HG03442 (cell line): ENCODE data around the gene NOA1.

Experiments used
- ATAC-seq: cut with Tn5 transposase; IDR thresholded peaks from one replicate; pipeline ENCODE4 v1.9.1; 2021; ENCODE audit warnings: mild to moderate bottlenecking, moderate library complexity; ENCODE audit not compliant: unreplicated experiment

NOA1 gene

DNA sequence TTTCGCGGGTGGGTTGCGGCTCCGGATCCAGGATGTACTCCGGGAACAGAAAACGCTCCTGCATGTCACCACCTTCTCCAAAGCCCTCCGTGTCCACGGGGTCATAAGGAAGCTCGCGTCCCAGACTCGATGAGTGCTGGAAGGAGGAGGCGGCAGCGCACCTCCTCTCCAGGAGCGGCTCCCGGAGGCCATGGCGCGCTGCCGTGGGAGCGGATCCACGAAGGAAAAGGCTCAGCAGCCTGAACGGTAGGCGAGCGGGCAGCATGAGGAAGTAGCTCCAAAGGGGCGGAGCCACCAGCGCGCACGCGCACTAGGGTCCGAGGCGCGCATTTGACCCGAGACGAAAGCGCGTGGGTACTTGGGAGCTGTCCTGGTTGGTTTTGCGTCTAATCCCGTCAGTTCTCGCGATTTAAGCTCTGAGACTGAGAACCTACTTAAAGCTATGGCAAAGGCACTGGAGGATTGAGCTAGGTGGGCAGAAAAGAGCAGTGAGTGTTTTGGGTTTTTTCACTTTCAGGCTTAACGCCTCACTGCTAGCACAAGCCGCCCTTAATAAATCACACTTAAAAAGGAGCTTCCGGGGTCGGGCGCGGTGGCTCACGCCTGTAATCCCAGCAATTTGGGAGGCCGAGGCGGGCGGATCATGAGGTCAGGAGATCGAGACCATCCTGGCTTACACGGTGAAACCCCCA lies at the start of gene NOA1:
TSS of gene NOA1 (minus strand) at position 286 of the 692 bp plus-strand sequence. CDS start at position 265, 21 bp downstream.
- ATAC-seq: peak; percentile 74

DNA sequence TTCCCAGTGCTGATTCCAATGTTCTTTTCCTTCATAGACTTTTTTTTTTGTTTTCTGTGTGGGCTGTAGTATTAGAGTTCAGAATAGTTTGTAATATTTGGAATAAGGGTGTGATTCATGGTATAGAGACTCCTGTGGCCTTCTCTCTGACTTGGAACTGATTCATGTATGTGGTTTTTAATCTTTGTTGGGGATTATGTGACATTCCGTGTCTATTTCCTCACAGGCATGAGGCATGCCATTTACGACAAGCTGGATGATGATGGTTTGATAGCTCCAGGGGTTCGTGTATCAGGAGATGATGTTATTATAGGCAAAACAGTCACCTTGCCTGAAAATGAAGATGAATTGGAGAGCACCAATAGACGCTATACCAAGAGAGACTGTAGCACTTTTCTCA lies 45.7 kb upstream of the NOA1 start:
- ATAC-seq: no peak

DNA sequence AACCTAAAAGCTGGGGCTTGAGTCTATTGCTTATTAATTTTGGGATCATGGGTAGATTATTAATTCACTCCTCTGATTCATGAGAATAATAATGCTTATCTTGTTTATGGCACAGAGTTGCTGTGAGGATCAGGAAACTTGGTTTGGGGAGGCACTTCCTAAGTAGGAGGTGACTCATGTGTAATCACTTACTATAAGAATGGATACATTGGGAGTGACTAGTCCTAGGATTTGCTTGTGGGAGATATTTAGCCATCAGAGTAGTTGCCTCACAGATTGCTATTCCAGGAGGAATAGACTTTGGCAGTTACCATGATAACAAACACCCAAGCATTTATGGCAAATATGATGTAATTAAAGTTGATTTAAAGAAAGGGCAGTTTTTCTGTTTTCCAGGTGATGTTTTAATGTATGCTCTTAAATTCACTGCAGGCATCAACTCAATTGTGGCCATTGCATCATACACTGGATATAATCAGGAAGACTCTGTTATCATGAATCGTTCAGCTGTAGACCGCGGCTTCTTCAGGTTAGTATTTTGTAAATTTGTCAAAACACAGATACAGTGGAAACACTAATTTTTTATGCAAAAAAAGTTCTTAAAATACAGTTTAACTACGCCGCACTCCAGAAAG lies 43.2 kb upstream of the NOA1 start:
- no peak for ATAC-seq

DNA sequence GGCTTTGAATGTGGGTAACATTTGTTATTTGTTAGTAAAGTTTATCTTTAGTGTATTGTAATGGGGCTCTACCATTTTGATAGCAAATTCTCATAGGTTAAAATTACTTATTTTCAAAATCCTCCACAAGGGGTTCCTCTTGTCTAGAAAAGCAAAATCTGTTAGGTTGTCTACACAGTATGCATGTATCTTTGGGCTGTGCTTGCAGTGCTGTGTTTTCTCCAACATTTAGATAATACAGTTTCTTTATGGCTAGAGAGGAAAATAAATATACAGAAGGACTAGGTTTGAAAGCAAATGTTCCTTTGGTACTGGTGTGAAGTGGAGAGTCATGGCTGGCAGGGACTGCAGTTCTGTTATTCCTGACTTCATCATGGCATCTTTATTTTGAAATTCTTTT lies 41.6 kb upstream of the NOA1 start:
- ATAC-seq: no peak

DNA sequence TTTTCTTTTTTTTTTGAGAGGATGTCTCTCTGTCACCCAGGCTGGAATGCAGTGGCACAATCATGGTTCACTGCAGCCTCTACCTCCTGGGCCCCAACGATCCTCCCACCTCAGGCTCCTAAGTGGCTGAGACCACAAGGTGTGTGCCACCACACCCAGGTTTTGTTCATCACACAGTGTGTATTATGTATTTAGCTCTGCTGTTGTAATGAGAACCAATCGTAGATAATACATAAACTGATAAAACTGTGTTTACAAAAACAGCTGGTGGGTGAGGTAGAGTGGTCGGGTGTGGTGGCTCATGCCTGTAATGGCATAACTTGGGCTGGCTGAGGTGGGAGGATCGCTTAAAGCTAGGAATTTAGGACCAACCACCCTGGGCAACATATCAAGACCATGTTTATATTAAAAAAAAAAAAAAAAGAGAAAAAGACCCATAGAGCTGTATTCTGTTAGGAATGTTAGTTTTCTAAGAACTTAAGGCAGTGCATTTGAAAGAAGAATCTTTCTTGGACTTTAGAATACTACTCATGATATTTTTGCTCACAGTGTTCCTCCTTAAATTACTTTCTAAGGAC lies 36.2 kb upstream of the NOA1 start:
- no peak for ATAC-seq

DNA sequence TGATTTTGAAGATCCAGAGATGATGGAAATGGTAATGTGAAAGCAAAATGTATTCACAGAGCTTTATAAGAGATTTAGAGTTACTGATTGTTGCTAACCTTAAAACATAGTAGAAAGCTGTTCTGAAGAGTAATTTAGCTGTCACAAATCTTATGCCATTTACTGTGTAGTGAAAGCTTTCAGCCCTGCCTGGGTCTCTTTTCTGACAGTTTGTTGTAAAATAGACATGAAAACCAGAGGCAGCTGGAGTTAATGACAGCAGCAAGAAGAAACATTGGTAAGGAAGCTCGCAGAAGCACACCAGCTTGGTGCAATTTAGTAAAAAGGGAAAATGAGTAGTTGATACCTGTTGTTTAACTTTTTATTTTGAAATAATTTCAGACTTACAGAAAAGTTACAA lies 22.3 kb upstream of the NOA1 start:
- ATAC-seq: no peak

DNA sequence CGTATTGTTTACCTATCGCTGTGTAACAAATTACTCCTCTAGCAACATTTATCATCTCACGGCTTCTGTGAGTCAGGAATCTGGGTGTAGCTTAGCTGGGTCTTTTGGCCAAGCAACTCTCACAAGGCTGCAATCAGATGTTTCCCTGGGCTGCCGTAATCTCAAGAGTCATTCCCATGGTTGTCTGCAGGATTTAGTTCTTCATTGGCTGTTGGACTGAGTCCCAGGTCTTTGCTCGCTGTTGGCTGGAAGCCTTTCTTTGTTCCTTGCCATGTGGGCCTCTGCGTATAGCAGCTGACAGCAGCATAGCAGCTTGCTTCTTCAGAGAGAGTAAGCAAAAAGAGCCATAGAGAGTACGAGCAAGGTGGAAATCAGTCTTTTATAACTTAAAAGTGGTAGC lies 18.1 kb upstream of the NOA1 start:
- no peak for ATAC-seq

DNA sequence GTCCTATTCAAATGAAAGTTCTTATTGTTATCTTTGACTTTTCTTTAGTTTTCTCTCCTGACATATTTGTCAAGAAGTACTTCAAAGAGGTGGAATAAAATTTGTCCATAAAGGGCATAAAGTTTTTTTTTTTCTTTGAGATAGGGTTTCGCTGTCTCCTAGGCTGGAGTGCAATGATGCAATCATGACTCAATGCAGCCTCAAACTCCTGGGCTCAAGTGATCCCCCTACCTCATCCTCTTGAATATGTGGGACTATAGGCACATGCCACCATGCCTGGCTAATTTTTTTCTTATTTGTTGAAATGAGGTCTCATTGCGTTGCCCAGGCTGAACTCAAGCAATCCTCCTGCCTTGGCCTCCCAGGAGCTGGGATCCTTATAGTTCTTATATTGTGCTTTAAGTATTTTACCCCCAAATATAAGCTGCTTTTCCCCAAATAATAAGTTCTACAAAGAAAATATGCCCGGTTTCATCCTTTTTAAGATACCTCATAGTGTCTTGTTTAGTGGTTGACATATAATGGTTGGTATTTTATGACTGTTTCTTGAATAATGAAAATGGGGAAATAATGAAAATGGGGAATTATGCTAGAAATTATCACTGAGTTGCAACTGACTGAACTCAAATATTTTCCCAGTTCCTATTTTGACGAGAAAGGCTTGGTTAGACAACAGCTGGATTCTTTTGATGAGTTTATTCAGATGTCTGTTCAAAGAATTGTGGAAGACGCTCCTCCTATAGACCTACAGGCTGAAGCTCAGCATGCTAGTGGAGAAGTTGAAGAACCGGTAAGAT lies 12.9 kb upstream of the NOA1 start:
- no peak for ATAC-seq

DNA sequence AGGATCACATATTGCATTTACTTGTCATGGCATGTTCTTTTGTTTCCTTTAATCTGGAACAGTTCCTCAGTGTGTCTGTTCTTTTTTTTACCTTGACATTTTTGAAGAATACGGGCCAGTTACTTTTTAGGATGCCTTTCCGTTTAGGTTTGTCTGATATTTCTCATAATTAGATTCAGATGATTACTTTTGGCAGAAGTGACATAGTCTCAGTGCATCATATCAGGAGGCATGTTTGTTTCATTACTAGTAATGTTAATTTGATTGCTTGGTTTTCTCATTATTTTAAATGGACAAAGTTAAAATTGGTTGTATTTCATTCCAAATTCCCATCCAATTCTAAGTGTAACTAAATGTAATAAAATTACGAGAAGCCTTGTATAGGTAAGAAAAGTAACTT lies 9.5 kb upstream of the NOA1 start:
- ATAC-seq: no peak

DNA sequence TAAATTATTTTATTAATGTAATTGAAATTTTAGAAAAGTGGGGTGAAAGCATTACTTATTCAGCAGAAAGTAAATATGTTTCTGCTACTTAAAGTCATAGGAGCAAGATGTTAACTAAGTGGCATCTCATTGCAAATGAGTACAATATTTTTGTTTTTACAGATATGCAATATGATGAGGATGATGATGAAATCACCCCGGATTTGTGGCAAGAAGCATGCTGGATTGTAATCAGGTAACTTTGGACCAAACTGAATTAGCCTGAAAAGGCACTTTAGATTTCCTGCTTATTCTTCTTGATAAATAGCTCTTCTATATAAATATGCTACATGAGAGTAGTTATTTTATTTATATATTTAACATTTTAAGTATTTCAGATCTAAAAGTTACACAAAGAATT lies 8.8 kb upstream of the NOA1 start:
- ATAC-seq: no peak

DNA sequence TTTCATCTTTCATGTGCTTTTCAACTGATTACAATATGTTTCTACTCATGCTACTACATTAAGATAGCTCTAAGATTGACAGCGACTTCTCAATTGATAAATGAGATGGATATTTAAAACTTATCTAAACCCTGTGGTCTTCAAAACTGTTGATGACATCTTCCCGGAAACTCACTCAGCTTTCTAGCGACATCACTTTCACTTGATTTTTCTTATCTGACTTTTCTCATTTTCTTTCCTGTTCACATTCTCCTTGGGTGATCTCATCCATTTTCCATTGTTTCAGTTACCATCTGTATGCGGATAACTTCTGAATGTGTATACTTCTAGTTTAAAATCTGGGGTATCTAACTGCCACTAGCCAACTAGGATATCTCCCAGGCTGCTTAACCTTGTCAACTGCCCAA lies 4.4 kb upstream of the NOA1 start:
- ATAC-seq: no peak

DNA sequence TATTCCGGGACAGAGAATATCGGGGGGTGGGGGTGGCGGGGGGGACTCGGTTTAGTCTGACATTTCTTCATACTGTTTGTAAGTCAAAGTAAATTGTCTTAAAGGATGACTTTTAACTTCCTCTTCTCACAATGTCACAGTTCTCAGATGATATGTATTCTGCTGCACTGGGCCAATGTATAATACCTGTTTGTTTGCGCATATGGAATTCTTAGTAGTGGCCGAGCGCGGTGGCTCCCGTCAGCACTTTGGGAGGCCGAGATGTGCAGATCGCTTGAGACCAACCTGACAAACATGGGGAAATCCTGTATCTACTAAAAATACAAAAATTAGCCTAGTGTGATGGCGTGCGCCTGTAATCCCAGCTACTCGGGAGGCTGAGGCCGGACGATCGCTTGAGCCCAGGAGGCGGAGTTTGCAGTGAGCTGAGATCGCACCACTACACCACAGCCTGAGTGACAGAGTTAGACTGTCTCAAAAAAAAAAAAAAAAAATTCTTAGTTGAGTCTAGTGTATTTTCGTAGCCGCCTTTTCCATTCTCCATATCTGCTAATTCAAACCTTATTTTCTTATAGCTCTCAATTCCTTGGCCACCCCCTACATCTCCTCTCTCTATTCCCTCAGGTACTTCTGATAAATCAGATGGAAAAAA lies 2.1 kb upstream of the NOA1 start:
- no peak for ATAC-seq

DNA sequence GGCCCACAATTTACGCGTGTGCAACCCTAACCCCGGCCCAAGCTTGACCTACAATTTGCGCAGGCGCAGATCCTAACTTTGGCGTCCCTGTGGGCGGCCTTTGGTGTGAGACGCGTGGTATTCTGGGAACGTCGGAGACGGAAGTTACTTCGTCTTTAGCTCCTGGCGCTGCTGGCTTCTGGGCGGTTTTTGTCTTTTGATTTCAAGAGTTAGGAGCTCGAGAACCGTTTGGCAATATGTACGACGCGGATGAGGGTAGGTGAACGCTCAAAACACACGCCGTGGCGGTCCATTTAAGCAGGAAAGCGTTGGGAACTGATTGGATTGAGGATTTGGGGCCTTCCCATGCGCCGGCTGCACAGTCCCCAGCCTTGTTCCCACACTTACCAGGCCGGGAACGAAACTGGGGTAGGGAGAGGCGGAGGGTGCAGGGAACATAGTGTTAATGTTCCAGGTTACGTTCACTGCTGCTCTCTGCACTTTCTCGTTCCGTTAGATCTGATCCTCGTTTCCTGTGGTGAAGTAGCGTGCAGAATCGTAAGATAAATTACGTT lies 1.4 kb upstream of the NOA1 start, which contains the start of gene POLR2B:
TSS of gene POLR2B (plus strand) at position 147 of the 554 bp plus-strand sequence. CDS start at position 237, 90 bp downstream.
- peak; percentile 47 for ATAC-seq

DNA sequence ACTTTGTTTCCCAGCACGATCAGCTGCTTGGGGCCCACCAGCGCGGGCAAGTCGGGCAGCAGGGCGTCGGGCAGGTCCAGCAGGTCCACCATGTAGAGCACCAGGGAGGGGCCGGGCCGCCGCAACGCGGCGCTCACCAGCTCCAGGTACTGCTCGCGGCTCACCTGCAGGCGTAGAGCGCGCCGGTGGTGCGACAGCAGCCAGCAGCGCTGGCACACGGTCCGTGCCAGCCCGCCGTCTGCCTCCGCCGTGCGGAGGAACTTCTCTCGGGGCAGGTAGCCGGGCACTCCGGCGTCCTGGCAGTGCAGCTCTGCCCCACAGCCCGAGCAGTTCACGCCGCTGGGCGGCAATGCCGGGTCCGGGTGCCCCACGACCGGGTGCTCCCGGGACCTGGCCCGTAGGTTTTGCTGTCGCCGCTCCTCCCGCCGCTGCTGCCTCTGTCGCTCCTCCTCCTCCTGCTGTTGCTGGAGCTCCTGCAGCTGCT lies 527 bp downstream of the NOA1 start:
- ATAC-seq: peak; percentile 24

DNA sequence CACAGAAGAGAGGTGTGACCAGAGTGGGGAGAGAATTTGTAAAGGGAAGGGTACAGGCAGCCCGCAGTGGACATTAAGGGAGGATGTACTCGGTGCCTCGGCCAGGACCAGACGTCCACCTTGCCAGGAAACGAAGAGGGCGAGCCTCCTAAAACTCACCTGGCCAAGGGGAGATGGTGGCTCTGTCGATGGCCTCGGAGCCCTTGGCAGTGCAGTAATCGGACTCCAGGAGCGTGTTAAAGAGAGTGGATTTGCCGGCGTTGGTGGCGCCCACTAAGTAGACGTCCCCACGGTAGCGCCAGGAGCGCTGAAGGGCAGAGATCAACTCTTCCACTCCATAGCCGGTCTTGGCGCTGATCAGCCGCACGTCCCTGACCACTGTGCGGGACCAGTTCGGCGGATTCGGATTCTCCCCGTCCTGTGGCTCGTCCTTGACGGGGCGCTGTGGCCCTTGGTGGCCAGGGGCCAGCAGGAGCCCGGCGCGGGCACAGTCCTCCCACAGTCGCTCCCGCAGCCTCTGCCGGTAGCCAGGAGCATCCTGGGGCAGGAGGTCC lies 1.0 kb downstream of the NOA1 start:
- peak; percentile 0 for ATAC-seq

DNA sequence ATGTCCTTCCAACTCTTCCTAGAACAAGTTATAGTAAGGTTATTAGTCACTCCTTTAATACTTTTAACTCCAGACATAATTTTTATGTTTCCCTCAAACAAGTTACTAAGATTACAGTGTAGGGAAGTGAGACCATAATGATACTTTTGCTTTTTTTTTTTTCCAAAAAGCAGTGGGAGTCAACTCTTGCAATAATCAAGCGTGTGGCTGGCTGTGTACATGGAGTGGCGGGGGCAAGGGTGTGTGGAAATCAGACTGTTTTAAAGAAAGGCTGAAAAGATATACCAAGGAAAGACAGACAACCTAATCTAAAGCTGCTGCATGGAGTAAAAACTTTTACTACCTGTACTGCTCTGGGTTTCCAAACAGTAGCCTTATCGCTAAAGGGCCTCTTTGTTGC lies 4.1 kb downstream of the NOA1 start:
- ATAC-seq: no peak

DNA sequence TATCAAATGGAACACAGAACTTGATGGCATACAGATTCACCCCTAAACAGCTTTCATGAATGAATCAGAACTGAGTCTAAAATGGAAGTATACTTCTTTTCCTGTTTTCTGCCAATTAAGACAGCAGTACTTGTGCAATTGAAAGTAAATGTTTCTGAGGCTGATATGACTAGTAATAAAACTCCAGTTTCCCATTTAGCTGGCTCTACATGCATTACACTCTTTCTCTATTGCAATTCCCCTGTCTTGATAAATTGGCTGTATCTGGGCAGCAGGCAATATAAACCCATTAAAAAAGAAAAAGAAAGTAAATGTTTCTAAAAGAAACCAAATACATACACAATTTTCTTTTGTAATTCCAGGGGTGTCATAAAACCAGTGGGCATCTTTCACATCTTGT lies 4.6 kb downstream of the NOA1 start:
- no peak for ATAC-seq

DNA sequence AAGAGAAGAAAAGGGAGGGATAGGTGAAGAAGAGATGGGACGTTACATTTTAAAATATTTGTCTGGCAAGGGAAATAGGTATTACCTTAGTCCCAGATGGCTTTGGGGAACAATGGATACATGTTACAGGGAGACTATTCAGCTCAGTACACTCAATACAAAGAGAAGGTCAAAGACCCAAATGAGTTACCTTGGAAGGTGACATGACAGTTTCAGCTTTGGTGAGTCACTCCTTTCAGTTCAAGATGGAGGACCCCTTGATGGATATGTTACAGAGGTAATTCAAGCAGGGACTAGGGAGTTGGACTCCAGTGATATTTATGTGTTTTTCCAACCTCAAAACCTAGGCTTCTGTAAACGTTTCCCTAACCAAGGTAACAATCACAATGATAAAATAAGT lies 5.0 kb downstream of the NOA1 start:
- no peak for ATAC-seq

DNA sequence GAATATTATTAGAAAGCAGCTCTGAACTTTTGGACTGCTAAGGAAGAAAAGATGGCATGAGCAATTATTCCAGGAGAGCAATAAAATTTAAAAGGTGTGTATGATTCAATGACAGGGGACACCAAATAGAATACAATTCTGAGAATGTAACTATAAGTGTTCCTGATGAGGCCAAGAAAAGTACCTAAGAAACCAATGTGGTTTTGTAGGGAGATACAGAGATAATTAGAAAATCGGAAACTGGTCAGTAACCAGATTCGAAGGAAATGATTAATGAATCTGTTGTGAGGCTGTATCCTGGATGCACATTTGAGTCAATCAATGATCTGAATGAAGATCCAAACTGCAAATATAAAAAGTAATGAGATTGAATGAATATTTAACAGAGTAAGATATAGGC lies 6.0 kb downstream of the NOA1 start:
- ATAC-seq: no peak

DNA sequence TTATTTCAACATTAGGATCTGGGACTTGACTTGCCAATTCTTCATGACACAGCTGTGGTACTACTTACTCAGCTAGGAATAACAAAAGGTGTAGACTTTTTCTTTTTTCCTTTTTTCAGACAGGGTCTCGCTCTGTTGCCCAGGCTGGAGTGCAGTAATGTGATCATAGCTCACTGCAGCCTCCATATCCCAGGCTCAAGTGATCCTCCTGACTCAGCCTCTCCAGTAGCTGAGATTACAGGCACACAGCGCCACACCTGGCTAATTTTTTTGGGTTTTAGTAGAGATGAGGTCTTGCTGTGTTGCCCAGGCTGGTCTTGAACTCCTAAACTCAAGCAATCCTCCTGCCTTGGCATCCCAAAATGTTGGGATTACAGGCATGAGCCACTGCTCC lies 16.3 kb downstream of the NOA1 start:
- no peak for ATAC-seq
